Measurements from ENCODE around the gene TANGO6.
"Not testable (repeated sequence)": the region's sequence is repeated elsewhere in the genome, so short reads cannot be mapped to it uniquely, and the experiment has no call there.

TANGO6 gene

GRCh38 chr16:69118468-69118867 lies 275.1 kb downstream of the TANGO6 start:
- no peak for DNase-seq (ENCODE audit: low spot score)

- DNase-seq (ENCODE audit: low spot score), result no peak
These were observed 275.7 kb downstream of the TANGO6 start for GRCh38 chr16:69118994-69119393.

GRCh38 chr16:69119536-69119935 lies 276.2 kb downstream of the TANGO6 start:
- DNase-seq (ENCODE audit: low spot score), result no peak

DNA sequence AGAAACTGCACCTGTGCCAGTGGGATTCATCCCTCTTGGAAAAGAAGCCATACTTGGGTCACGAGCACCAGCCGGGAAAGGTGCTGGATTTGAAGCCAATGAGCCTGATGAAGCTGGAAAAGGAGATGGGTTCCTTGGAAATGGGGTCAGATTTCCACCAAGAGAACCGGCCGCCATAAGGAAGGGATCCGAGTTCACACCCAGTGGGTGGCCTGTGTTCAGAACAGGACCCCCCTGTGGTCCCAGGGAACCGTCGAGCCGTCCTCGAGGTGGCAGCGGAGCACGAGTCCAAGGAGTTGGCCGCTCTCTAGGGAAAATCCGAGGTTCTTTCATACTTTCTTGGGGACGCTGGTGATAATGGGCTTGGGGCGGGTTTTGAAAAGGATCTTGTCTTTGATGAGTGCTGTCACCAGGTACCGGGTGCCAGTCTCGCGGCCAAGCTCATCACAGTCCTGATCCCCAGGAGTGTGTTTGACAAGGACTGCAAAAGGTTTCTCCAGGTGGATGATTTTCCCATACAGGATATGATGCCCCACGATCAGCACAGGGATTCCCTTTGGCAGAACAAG lies 276.8 kb downstream of the TANGO6 start:
- no peak for DNase-seq (ENCODE audit: low spot score)

GRCh38 chr16:69123910-69124309 lies 280.6 kb downstream of the TANGO6 start:
- DNase-seq (ENCODE audit: low spot score), result peak; percentile 75

DNA sequence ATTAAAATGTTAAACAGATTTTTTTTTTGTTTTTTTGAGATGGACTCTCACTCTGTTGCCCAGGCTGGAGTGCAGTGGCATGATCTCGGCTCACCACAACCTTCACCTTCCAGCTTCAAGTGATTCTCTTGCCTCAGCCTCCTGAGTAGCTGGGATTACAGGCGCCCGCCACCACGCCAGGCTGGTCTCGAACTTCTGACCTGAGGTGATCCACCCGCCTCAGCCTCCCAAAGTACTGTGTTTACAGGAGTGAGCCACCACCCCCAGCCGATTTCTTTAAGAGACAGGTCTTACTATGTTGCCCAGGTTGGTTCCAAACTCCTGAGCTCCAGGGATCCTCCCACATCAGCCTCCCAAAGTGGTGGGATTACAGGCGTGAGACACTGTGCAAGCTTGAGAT lies 281.1 kb downstream of the TANGO6 start:
- DNase-seq (ENCODE audit: low spot score), result not testable (repeated sequence)

DNA sequence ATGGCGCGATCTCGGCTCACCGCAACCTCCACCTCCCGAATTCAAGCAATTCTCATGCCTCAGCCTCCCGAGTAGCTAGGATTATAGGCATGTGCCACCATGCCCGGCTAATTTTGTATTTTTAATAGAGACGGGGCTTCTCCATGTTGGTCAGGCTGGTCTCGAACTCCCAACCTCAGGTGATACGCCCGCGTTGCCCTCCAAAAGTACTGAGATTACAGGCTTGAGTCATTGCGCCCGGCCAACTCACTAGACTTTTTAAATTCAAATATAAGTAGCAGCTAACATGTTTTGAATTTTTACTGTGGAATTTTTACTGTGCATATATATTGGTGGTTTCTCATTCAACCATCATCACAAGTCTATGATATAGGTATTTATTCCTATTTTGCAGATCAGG lies 281.6 kb downstream of the TANGO6 start:
- DNase-seq (ENCODE audit: low spot score), result not testable (repeated sequence)

DNA sequence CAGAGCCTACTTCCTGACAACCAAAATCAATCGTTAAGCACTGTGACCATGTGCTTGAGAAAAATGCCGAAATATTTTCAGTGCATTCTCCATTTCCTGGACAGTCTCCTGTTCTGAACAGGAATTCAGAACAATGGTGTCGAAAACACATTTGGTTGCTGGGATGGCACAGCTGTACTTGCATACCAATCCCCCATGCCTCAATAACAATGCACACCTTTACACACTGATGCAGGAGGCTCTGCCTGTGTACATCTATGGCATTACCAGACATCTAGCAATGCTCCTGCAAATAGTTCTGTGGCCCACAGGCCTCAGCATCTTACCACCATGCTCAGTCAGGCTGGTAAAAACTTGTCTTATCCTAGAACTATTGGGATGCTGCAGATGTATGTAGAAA lies 282.9 kb downstream of the TANGO6 start:
- no peak for DNase-seq (ENCODE audit: low spot score)

DNA sequence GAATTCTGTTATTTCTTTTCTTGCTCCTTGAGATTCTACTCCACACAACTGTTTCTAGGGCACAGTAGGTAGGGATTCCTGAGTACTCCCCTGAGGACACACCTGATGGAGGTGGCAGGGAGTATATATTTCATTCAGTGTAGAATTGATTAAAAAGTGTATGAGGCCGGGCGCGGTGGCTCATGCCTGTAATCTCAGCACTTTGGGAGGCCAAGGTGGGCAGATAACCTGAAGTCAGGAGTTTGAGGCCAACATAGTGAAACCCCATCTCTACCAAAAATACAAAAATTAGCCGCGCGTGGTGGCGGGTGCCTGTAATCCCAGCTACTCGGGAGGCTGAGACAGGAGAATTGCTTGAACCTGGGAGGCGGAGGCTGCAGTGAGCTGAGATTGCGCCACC lies 283.5 kb downstream of the TANGO6 start:
- DNase-seq (ENCODE audit: low spot score), result not testable (repeated sequence)

GRCh38 chr16:69127966-69128510 lies 284.7 kb downstream of the TANGO6 start:
- DNase-seq (ENCODE audit: low spot score), result no peak

DNA sequence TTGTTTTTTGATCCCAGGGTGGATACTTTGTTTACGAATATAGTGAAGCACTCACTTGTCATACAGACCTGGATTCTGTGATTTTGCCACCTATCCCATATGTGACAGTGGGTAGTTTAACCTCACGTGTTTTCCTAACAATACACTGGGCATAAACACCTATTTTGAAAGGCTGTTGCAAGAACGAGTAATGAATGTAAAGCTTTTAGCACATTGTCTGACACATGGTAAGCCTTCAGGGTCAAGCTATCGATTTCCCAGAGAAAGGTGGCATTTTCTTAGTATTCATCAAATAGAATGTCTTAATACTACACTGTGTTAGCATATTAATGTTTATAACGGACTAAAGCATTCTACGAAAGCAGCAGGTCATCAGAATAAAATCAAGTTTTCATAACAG lies 287.1 kb downstream of the TANGO6 start:
- DNase-seq (ENCODE audit: low spot score), result no peak

DNA sequence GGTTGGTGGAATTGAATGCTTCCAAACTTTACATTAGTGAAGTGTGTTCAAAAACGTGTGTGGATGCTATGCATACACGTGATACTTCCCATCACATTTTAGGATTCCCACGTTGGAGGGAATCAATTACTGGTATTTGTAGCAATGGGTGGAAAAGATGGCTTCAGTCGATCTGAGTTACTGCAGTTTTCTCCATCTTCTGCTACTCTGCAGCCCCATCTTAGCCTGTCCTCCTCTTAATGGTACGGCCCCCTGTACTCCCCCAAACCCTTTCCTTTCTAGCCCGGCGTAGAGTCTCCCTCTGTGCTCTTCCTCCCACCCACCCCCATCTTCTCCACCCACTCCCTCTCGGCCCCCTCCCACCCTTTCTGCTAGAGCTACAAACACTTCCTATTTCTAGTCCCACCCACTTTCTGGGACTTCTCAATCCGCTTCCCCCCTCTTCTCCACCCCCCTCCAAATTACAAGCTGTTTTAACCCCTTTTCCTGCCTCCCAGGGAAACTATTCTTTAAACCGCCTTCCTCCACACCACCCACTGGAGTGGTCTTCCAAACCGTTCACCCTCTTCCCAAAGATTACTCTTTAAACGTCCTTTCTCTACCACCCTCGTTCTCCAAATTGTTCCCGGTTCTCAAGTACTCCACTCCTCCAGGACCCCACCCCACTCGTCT lies 288.0 kb downstream of the TANGO6 start:
- DNase-seq (ENCODE audit: low spot score), result peak; percentile 41

DNA sequence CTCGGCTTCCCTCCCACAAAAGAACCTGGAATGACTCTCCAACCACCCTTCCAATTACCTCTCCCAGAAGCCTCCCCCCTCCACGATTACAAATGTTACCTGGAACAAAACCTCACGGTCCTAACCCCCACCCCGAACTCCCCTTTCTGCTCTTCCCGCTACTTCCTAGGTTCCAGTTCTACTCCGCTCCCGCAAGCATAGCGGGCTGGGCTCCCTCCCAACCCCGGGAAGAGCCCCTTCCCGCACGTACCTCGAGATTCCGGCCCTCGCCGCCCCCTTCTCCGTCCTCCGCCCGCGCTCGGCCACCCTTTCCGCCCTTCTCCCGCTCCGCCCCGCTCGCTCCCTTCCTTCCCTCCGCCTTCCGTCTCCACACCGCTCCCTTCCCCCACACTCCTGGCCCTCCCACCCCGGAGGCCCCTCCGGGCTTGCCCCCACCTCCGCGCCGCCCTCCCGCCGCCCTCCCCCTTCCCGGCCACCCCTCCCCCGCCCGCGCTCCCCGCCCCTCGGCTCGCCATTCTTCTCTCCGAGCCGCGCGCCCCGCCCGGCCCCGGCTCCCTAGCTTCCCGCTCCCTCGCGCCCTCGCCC lies 288.6 kb downstream of the TANGO6 start:
- DNase-seq (ENCODE audit: low spot score), result peak; percentile 69

DNA sequence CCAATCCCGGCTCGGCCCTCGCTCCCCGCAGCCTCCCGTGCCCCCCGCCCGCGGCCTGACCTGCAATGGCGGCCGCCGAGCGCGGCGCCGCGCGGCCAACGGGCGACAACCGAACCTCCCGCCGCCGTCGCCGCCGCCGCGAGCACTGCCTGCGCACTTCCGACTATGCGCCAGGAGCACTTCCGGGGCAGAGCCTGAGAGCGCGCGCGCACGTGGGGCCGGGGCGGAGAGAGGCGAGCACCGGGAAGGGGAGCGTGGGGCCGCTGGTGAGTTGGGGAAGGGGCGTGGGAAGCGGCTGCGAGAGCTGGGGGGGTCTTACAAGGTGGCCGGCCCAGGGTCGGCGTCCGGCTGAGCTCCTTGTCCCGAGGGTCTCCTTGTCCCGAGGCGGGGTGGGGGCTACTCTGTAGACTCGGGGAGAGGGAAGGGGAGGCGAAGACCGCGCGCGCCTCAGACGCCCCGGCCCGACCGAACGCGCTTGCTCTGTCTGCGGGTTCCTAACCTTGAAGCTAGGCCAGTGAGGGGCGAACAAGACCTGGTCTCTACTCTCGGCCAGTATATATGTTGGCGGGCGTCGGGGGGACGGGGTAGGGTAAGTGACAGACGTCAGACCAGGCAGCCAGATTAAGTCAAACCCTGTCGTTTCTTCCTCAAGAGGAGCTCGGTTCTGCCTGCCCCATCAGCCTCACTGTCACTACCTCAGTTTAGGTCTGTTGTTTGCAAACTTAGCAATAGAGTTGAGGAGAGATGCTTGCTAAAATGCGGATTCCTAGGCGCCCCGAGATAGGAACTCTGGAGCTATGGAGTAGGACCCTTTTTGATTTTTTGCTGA lies 289.3 kb downstream of the TANGO6 start, which contains the start of the genes CHTF8 and UTP4:
CHTF8 (minus strand) TSS at position 165 of the 829 bp plus-strand sequence. CDS start 11,130 bp downstream, outside the sequence.
UTP4 (plus strand) TSS at position 226 of the 829 bp plus-strand sequence. CDS start 811 bp downstream, outside the sequence.
- peak; percentile 87 for DNase-seq (ENCODE audit: low spot score)

DNA sequence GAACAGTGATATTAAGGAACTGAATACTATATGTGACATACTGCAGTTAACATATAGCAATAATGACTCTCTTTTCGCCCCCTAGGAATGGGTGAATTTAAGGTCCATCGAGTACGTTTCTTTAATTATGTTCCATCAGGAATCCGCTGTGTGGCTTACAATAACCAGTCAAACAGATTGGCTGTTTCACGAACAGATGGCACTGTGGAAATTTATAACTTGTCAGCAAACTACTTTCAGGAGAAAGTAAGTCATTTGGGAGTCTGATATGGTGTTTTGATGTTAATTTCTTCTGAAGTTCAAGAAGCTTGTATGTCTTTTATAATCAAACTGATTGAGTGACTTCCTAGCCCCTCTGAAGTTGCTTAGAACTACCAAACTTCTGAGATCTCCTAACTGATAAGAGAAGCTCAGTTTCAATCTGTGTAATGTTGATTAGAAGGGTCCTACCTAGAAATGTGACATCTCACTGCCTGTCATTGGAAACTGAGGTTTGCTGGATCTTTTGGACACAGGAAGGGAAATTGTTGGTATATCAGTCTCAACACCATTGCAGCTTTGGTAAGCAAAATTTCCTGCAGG lies 290.1 kb downstream of the TANGO6 start:
- DNase-seq (ENCODE audit: low spot score), result no peak

Data from RKO (cell line).